SH-SY5Y (cell line): ENCODE measurements around the gene ANKRD63.

ENCODE experiments used
- GATA2 ChIP-seq: IDR thresholded peaks from 2 replicates; pipeline ENCODE4 v1.6.1; 2011; ENCODE audit warnings: mild to moderate bottlenecking, low read depth, low read length
- GATA3 ChIP-seq: IDR thresholded peaks from 2 replicates; pipeline ENCODE4 v1.6.1; 2011; ENCODE audit warnings: low read depth, mild to moderate bottlenecking, low read length, moderate library complexity

DNA sequence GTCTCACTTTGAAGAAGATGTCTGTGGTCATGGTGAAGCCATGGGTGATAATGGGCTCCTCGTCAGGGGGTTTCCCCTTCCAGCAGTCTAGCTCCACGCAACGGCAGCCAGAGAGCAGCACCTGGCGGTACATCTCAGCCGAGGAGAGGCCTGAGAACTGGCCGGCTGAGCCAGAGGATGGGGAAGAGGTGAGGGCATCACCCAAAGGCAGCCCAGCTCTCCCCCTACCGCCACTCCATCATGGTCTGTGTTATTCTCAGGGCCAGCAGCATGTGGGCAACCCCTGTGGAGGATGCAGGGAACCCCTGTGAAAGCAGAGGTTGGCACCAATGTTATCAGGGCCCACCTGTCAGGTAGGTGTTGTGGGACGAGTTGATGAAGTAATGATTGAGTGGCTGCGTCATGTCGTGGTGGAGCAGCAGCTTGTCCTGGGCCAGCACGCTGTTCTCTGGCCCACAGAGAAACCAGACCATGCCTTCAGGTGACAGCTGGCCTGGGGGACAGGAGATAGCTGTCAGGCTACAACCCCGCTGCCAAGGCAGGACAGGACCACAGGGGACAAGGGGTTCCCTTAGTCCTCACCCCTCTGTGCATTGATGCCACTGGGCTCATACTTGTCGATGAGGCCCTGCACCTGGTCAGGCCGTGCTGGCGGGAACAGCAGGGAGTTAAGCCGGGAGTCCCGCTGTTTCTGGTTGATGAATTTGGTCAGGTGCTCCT lies 15.5 kb upstream of the ANKRD63 start:
- no peak for TF ChIP-seq GATA2
- no peak for TF ChIP-seq GATA3
